Epithelial cell of esophagus (primary cell): ENCODE data around the gene XIST.

Experiments used
- DNase-seq: peaks from one replicate; pipeline ENCODE4 v3.0.0; 2010; ENCODE audit warnings: low read depth
- H3K4me3 ChIP-seq: 2 replicates; pipeline ENCODE4 v1.5.1; 2011; ENCODE audit warnings: mild to moderate bottlenecking, low read length, control low read depth
- CTCF ChIP-seq: IDR thresholded peaks from 2 replicates; pipeline ENCODE4 v1.5.1; 2011; ENCODE audit warnings: low read depth, mild to moderate bottlenecking, low read length, control low read depth, inconsistent platforms; ENCODE audit not compliant: insufficient read depth; ENCODE audit errors: missing control alignments

XIST gene

GRCh38 chrX:73849073-73849472 lies 3.4 kb downstream of the XIST start:
- DNase-seq, result no peak
- TF ChIP-seq CTCF, result no peak
- H3K4me3 ChIP-seq, result no peak overlapping the region

- TF ChIP-seq CTCF, result no peak
- no peak for DNase-seq
- no peak overlapping the region for H3K4me3 ChIP-seq
Observed at GRCh38 chrX:73847991-73848390, 4.5 kb downstream of the XIST start.

- TF ChIP-seq CTCF, result no peak
- H3K4me3 ChIP-seq, result no peak overlapping the region
- no peak for DNase-seq
Observed at GRCh38 chrX:73847100-73847499, 5.4 kb downstream of the XIST start.

- DNase-seq, result no peak
- H3K4me3 ChIP-seq, result no peak overlapping the region
- no peak for TF ChIP-seq CTCF
Observed at GRCh38 chrX:73842541-73843234, 9.8 kb downstream of the XIST start.

- TF ChIP-seq CTCF, result no peak
- H3K4me3 ChIP-seq, result no peak overlapping the region
- no peak for DNase-seq
Observed at GRCh38 chrX:73841337-73841736, 11.2 kb downstream of the XIST start.

GRCh38 chrX:73840120-73840924 lies 12.2 kb downstream of the XIST start:
- no peak for DNase-seq
- no peak for TF ChIP-seq CTCF
- H3K4me3 ChIP-seq, result no peak overlapping the region
